GM18505 (cell line): ENCODE results near the gene SNRPD2.

Experiments used
- ATAC-seq: cut with Tn5 transposase; IDR thresholded peaks from one replicate; pipeline ENCODE4 v1.9.1; 2021; ENCODE audit not compliant: unreplicated experiment
- POLR2A ChIP-seq: IDR thresholded peaks from 4 replicates; pipeline ENCODE4 v1.6.1; 2011; ENCODE audit warnings: borderline replicate concordance; ENCODE audit not compliant: insufficient read depth, insufficient read length; ENCODE audit errors: extremely low read depth

Gene SNRPD2

GRCh38 chr19:45681391-45682015 lies 10.2 kb downstream of the SNRPD2 start:
- peak; percentile 54 for ATAC-seq
- peak; percentile 32 for TF ChIP-seq POLR2A

- ATAC-seq = no peak
Observed at GRCh38 chr19:45677351-45678230, 14.2 kb downstream of the SNRPD2 start.

GRCh38 chr19:45676851-45677263 lies 14.9 kb downstream of the SNRPD2 start:
- TF ChIP-seq POLR2A = peak; percentile 4
- ATAC-seq = no peak

More at GRCh38 chr19:45677351-45678230, 14.2 kb downstream of the SNRPD2 start:
- no peak for TF ChIP-seq POLR2A

GRCh38 chr19:45674946-45675345 lies 16.8 kb downstream of the SNRPD2 start:
- no peak for ATAC-seq
- TF ChIP-seq POLR2A = no peak

- no peak for ATAC-seq
- TF ChIP-seq POLR2A = no peak
Observed at GRCh38 chr19:45670670-45671453, 20.9 kb downstream of the SNRPD2 start.

GRCh38 chr19:45668342-45668871 lies 23.3 kb downstream of the SNRPD2 start:
- TF ChIP-seq POLR2A = no peak
- no peak for ATAC-seq

GRCh38 chr19:45667620-45668341 lies 24.0 kb downstream of the SNRPD2 start, which contains the start of gene GIPR:
TSS of gene GIPR (plus strand) at chr19:45668221. CDS start at chr19:45669521, 1,300 bp downstream.
- no peak for ATAC-seq
- peak; percentile 73 for TF ChIP-seq POLR2A

GRCh38 chr19:45664575-45664974 lies 27.2 kb downstream of the SNRPD2 start:
- TF ChIP-seq POLR2A = no peak
- ATAC-seq = no peak

- no peak for ATAC-seq
- TF ChIP-seq POLR2A = no peak
Observed at GRCh38 chr19:45663800-45664199, 28.0 kb downstream of the SNRPD2 start.

GRCh38 chr19:45660636-45661035 lies 31.1 kb downstream of the SNRPD2 start:
- TF ChIP-seq POLR2A = no peak
- ATAC-seq = no peak

- no peak for ATAC-seq
- TF ChIP-seq POLR2A = no peak
Observed at GRCh38 chr19:45659096-45659729, 32.5 kb downstream of the SNRPD2 start.
